GM21390 (cell line): ENCODE data around the gene POLQ.
"Not testable (repeated sequence)": the region's sequence is repeated elsewhere in the genome, so short reads cannot be mapped to it uniquely, and the experiment has no call there.

Experiments used
- ATAC-seq: cut with Tn5 transposase; IDR thresholded peaks from one replicate; pipeline ENCODE4 v1.9.1; 2021; ENCODE audit not compliant: unreplicated experiment

The POLQ gene

GRCh38 chr3:121545574-121546455, at the start of gene POLQ:
TSS of gene POLQ (minus strand) at chr3:121545988. CDS start at chr3:121545877, 111 bp downstream.
- peak; percentile 72 for ATAC-seq

- ATAC-seq, result no peak
Measured at GRCh38 chr3:121594850-121595249, 49.1 kb upstream of the POLQ start.

DNA sequence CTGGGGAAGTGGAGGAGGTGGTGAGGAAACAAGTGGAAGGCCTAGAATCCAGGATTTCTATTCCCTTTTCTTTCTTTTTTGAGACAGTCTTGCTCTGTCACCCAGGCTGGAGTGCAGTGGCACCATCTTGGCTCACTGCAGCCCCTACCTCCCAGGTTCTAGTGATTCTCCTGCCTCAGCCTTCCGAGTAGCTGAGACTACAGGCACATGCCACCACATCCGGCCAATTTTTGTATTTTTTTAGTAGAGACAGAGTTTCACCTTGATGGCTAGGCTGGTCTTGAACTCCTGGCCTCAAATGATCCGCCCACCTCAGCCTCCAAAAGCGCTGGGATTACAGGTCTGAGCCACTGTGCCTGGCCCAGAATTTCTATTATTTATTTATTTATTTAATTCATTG, 48.0 kb upstream of the POLQ start:
- not testable (repeated sequence) for ATAC-seq

DNA sequence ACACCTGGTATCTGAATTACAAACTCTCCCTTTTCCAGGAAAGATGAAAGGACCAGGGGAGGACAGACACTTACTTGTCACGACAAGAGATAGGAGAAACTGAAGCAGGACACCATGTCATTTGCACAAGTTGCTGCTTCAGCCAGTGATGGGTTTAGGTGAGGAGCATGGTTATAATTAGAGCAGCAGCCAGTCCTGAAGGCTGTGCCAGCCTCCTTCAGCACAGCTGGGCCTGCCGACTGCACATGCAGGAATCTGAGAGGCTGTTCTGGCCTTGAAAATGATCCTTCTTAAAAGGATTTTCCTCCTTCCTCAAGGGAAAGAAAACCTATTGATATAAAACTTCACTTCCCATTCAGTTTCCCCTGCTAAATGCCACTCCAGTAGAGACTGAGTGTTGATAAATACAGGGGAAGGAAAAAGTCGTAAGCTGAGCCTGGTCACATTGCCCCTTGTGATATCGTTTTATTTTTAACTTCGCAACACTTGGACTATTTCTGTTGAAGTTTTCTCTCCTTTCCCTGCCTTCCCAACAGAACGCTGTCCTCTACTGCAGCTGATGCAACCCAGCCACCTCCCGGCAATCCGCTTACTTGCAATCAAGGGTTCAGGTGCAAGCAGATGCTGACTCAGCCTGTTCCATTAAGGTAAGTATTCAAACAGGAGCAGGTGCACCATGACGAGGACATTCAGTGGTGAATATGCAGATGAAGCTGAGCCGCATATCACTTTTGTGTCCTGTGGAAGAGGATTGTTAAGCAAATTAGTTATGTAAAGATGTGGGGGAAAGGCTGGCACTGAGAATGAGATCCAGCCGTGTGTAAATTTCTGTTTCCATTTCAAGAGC, 47.3 kb upstream of the POLQ start, which contains the start of gene FBXO40:
FBXO40 (plus strand) TSS at position 524 of the 847 bp plus-strand sequence. CDS start 27,197 bp downstream, outside the sequence.
- peak; percentile 84 for ATAC-seq

- ATAC-seq, result peak; percentile 66
Measured at GRCh38 chr3:121584418-121584817, 38.6 kb upstream of the POLQ start.

- ATAC-seq, result no peak
Measured at GRCh38 chr3:121581691-121582090, 35.9 kb upstream of the POLQ start.

DNA sequence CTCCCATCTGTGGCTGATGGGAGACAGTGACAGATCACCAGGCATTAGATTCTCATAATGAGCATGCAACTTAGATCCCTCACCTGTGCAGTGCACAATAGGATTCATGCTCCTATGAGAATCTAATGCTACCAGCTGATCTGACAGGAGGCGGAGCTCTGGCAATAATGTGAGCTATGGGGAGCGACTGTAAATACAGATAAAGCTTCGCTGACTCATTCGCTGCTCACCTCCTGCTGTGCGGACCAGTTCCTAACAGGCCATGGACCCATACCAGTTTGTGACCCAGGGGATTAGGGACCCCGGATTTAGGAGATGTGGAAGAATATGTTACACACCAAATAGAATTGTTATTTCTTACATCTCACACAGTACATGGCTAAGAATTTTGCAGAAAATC, 28.7 kb upstream of the POLQ start:
- no peak for ATAC-seq

DNA sequence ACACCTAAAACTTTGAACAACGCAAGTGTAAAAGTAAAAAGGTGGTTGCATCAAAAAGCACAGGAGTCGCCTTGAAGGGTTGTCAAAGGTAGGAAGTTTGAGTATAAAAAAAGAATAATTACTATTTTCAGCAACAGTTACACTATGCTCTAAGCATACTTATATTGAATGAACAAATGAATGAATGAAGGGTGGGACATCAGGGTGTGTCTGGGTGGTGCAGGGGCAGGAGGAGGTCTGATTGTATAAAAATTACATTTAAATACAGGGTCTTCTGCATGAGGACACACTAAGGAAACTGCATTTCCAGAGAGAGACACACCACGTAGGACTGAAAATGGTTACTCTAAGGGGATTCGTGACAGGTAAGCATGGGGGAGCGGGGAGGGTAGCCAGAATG, 21.9 kb upstream of the POLQ start, which contains the start of gene ARGFX:
ARGFX (plus strand) TSS at position 301 of the 400 bp plus-strand sequence. CDS start 2,765 bp downstream, outside the sequence.
- ATAC-seq, result no peak

DNA sequence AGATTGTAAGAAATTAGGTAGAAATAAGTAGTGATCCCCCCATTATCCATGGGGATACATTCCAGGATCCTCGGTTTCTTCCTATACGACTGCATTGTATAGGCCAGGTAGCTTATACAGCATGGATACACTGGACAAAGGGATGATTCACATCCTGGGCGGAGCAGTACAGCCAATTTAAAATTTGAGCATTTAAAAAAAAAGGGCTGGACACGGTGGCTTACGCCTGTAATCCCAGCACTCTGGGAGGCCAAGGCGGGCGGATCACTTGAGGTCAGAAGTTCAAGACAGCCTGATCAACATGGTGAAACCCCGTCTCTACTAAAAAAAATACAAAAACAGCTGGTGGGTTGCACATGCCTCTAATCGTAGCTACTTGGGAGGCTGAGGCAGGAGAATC, 21.0 kb upstream of the POLQ start:
- ATAC-seq, result no peak

GRCh38 chr3:121562148-121562547, 16.4 kb upstream of the POLQ start:
- no peak for ATAC-seq

DNA sequence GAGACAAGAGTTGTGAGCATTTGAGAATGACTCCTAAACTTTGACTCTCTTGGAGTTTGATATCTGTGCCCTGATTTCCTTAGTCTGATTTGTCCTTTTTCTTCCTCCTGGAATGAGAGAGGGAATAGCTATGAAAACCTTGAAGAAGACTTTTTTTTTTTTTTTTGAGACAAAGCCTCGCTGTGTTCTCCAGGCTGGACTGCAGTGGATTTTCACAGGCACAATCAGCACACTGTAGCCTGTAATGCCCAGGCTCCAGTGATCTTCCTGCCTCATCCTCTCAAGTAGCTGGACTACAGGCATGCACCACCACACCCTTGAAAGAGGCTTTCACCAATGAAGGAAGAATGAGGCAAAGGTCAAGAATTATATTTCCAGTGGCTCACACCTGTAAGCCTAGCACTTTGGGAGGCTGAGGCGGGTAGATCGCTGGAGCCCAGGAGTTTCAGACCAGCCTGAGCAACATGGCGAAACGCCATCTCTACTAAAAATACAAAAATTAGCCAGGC, 11.7 kb upstream of the POLQ start:
- no peak for ATAC-seq

DNA sequence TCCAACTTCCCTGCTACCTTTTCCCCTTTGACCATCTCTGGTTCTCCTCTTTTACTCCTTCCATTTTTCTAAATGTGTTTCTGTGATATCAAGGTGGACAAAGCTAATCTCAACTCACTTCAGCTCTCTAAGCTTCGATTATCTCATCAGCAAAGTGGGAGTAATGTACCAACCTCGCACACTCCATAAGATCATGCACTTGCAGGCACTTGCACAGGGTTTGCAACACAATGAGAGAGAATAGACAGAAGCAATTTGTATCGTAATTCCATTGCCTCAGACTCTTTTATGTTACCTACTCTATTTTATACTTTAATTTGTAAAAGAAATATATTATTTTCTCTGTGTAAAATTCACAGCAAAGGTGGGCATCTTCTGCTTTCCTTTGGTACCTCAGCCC, 7.0 kb upstream of the POLQ start:
- ATAC-seq, result no peak

DNA sequence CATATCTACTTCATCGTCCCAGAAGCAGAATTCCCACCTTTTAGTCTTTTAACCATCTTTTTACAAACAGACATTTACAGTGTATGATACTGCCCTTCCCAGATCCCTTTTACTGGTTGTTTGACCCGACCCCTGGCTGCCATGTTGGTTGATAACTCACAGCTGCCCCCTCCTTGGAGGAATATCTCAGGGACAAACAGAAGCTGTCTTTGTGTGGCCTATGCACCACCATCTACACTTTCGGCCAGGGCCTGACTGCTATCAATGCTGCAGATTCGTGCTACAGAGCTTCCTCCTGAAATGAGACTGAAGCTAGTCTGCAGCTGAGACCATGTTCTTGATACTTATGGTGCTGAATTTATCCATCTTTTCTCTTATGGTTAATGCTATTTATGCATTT, 6.6 kb upstream of the POLQ start:
- ATAC-seq, result no peak

- ATAC-seq, result peak; percentile 1
Measured at GRCh38 chr3:121545049-121545573, 677 bp downstream of the POLQ start.

DNA sequence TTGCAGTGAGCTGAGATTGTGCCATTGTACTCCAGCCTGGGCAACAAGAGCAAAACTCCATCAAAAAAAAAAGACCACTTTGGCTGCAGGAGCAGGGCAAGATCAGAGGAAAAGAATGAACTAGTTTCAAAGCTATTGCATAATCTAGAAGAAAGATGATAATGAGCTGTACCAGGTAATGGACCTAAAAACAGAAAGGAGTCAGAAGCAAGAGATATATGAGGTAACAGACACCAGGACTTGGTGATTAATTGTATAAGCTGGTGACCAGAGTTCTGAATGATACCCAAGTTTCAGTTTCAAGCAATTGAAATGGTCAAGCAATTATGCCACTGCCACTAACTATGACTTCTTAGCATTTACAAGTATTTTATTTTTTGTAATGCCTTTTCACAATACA, 2.9 kb downstream of the POLQ start:
- no peak for ATAC-seq

GRCh38 chr3:121531269-121531668, 14.5 kb downstream of the POLQ start:
- ATAC-seq, result no peak

DNA sequence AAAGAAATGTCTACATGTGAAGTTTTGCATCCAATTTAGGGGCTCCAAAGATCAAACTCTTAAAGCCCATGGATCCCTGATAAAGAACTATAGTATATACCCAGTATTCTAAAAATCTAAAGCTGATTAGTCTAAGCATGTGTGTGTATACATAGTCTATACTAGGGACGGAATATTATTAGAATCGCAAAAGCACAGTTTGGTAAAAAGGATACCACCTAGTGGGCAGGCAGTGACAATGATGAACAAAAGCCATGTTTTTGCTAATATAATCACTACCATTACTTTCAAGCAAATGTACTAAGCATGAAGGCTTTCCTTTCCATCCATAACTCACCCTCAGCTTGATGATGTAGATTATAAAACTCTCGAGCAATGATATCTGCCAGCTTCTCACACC, 16.5 kb downstream of the POLQ start:
- no peak for ATAC-seq

DNA sequence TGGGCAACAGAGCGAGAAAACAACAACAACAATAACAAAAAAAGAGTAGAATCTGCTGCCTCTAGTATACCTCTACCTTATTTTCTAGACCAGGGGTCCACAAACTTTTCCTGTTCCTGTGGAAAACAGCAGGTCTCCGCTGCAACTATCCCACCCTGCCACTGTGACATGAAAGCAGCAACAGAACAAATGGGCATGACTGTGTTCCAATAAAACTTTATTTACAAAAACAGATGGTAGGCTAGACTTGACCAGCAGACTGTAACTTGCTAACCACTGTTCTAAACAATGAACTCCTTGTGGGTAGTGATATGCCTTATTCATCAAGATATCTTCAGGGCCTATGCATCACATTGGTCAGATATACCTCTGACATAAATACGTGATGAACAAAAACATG, 25.3 kb downstream of the POLQ start:
- ATAC-seq, result no peak

DNA sequence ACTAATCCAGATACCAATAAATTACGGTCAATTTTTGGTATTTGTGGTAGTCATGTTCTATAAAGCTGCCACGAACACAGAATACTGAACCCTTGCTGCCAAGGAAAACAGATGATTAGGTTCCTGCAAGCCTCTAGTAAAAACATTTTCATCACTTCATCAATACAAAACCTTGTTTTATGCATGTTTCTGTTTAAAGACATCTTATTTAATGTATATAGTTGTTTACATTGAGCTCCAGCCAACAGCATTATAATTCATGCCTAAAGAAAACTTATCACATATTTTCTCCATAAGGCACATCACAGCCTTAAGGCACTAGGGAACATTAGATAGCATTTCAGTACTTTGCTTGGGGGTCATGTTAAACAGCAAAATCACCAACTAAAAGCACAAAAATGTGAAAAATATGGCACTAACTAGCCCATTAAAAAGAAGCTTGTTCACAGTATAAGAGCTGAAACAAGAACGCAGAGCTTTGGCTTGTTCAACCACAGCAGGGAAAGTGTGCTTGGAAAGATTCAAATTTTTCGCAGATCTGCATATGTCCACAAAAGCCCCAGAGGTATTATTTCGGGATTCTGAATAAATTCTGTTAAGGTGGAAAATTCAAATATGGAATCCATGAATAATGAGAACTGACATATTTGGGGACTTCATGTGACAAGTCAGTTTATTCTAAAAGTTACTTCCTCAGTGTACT, 27.7 kb downstream of the POLQ start:
- ATAC-seq, result no peak

DNA sequence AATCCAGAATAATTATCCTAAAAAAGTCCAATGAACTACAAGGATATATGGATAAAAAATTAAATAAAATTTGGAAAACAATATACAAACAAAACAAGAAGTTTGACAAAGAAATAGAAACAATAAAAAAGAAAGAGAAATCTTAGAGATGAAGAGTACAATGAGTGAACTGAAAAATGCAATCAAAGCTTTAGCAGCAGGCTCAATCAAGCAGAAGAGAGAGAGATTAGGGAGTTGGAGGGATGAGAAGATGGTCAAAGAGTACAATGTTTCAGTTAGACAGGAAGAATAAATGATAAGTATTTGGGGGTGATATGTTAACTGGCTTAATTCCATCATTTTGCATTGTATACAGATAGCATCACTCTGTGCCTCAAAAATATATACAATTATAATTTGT, 29.9 kb downstream of the POLQ start:
- no peak for ATAC-seq

DNA sequence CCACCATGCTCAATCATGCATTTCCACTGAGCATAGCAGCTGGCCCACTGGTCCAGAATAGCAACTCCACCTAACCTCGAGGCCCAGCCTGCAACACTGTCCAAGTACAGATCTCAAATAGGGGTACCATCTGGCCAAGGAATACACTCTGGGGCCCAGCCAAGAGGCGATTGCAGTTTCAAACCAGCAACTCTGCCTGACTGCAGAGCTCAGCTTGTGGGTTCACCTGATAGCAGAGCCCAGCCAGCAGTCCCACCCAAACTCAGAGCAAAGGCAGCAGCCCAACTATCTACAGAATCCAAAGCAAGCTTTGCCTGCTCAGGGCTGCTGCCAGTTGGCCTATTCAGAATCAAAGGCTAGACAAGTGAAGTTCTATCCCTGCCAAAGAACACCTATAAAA, 30.5 kb downstream of the POLQ start:
- no peak for ATAC-seq
